Endothelial cell of umbilical vein (primary cell): ENCODE results near the gene CLCA1. TPM values are rescaled to one million over a fixed set of nuclear protein-coding genes. Genes with fewer than 3 reads are reported as not detected.

Source experiments
- BruUV-seq: library from RNA; stranded (reverse); fragments of 400-500 nt; replicated peaks from 2 replicates; lab custom pipeline; 2021; lab: Mats Ljungman, UMichigan
- CTCF ChIA-PET: fragments of 300-600, 350-600 bp; sonication (Branson Sonifier 250); formaldehyde crosslinking; loops from one replicate; lab custom pipeline; 2021; ENCODE audit warnings: antibody characterized with exemption, inconsistent platforms; lab: Charles Lee
- POLR2A ChIA-PET: fragments of 300-600, 350-600 bp; sonication (Branson Sonifier 250); formaldehyde crosslinking; loops from one replicate; lab custom pipeline; 2021; ENCODE audit warnings: antibody characterized with exemption, inconsistent platforms; lab: Charles Lee
- DNase-seq: peaks from one replicate; pipeline ENCODE4 v3.0.0-alpha.2; 2011; ENCODE audit warnings: low read depth, low spot score
- FAIRE-seq: peaks from 2 replicates; lab custom pipeline; 2011; peaks lifted over from hg19 to GRCh38; lab: Jason Lieb, UNC
- H2AFZ ChIP-seq: 2 replicates; pipeline ENCODE4 v1.6.0; 2012; ENCODE audit warnings: low read depth, low read length, control low read depth, inconsistent platforms
- H3K27ac ChIP-seq: 2 replicates; pipeline ENCODE4 v1.5.1; 2011; ENCODE audit warnings: low read depth, mild to moderate bottlenecking, control low read depth, low read length, moderate library complexity; ENCODE audit not compliant: insufficient read depth
- H3K27me3 ChIP-seq, 2 experiments: 2 replicates each; pipeline versions ENCODE4 v1.6.0 to v1.6.1; 2011; ENCODE audit warnings: low read length in 2 of 2, mixed read lengths in 1 of 2; ENCODE audit not compliant: control insufficient read depth in 2 of 2, insufficient read depth in 2 of 2
- H3K36me3 ChIP-seq, 2 experiments: 2 replicates in 1 of 2; 3 replicates in 1 of 2; pipeline ENCODE4 v1.5.1; 2011; ENCODE audit warnings: low read length in 2 of 2, mild to moderate bottlenecking in 1 of 2, moderate library complexity in 1 of 2; ENCODE audit not compliant: control insufficient read depth in 2 of 2, insufficient read depth in 2 of 2; ENCODE audit errors: extremely low read depth in 1 of 2
- H3K4me1 ChIP-seq: 3 replicates; pipeline ENCODE4 v1.5.1; 2011; ENCODE audit warnings: mild to moderate bottlenecking, low read length; ENCODE audit not compliant: control insufficient read depth, insufficient read depth; ENCODE audit errors: extremely low read depth
- H3K4me2 ChIP-seq: 2 replicates; pipeline ENCODE4 v1.6.1; 2011; ENCODE audit warnings: low read length, control low read depth, mixed read lengths; ENCODE audit not compliant: insufficient read depth
- H3K4me3 ChIP-seq, 3 experiments: fragments of 200-600 bp in 1 of 3; sonication (generic), shearing (Covaris generic) in 1 of 3; replicated peaks in 1 of 3; 2 replicates each; pipeline ENCODE4 v1.5.1; 2011 to 2016; ENCODE audit warnings: control low read depth in 3 of 3, low read length in 3 of 3, mild to moderate bottlenecking in 2 of 3, inconsistent platforms in 1 of 3, low read depth in 1 of 3, moderate library complexity in 1 of 3; ENCODE audit not compliant: insufficient read depth in 1 of 3
- H3K79me2 ChIP-seq: 2 replicates; pipeline ENCODE4 v1.6.0; 2012; ENCODE audit warnings: low read length, inconsistent platforms; ENCODE audit not compliant: control insufficient read depth, insufficient read depth
- H3K9ac ChIP-seq: replicated peaks from 2 replicates; pipeline ENCODE3; 2011; ENCODE audit warnings: low read length, control low read depth; ENCODE audit not compliant: insufficient read depth; ENCODE audit errors: extremely low read depth
- H3K9me1 ChIP-seq: replicated peaks from 3 replicates; pipeline ENCODE4 v1.6.0; 2011; ENCODE audit warnings: mild to moderate bottlenecking, low read length; ENCODE audit not compliant: control insufficient read depth, insufficient read depth; ENCODE audit errors: extremely low read depth
- H3K9me3 ChIP-seq: replicated peaks from 2 replicates; pipeline ENCODE4 v1.5.1; 2012; ENCODE audit warnings: low read length, inconsistent platforms; ENCODE audit not compliant: control insufficient read depth, insufficient read depth
- H4K20me1 ChIP-seq: replicated peaks from 2 replicates; pipeline ENCODE3; 2011; ENCODE audit warnings: mild to moderate bottlenecking, low read length; ENCODE audit not compliant: control insufficient read depth, insufficient read depth; ENCODE audit errors: extremely low read depth
- EZH2 ChIP-seq: IDR thresholded peaks from 2 replicates; pipeline ENCODE4 v1.6.1; 2012; ENCODE audit warnings: borderline replicate concordance, low read depth, mild to moderate bottlenecking, moderate library complexity, low read length, inconsistent platforms; ENCODE audit not compliant: severe bottlenecking
- FOS ChIP-seq: IDR thresholded peaks from 2 replicates; pipeline ENCODE4 v1.6.1; 2011; ENCODE audit warnings: mild to moderate bottlenecking, low read length, moderate library complexity, borderline replicate concordance; ENCODE audit not compliant: insufficient read depth
- GATA2 ChIP-seq: IDR thresholded peaks from 2 replicates; pipeline ENCODE4 v1.7.0; 2011; ENCODE audit warnings: low read depth, mild to moderate bottlenecking, moderate library complexity, mixed read lengths, low read length; ENCODE audit not compliant: insufficient read length, insufficient read depth
- JUN ChIP-seq: IDR thresholded peaks from 2 replicates; pipeline ENCODE4 v1.6.1; 2011; ENCODE audit warnings: borderline replicate concordance, low read depth; ENCODE audit not compliant: insufficient read length, insufficient read depth
- MAX ChIP-seq: IDR thresholded peaks from 2 replicates; pipeline ENCODE4 v1.6.1; 2011; ENCODE audit not compliant: insufficient read depth, insufficient read length
- MYC ChIP-seq: IDR thresholded peaks from one replicate; pipeline ENCODE4 v1.6.1; 2011; ENCODE audit warnings: mild to moderate bottlenecking, low read depth, low read length
- POLR2A ChIP-seq: IDR thresholded peaks from 2 replicates; pipeline ENCODE4 v1.6.1; 2012; ENCODE audit warnings: low read depth, mild to moderate bottlenecking, control low read depth, low read length
- POLR2AphosphoS5 ChIP-seq: IDR thresholded peaks from 2 replicates; pipeline ENCODE4 v1.6.1; 2012; ENCODE audit warnings: low read depth, mild to moderate bottlenecking, control low read depth, low read length, moderate library complexity; ENCODE audit not compliant: insufficient read depth
- dilution Hi-C: fragments of 300-500 bp; cut with MboI; formaldehyde crosslinking; loops from one replicate; pipeline ENCODE4 v1.15.0; 2019; ENCODE audit warnings: low sequenced_read_pairs; ENCODE audit not compliant: extremely low pct_ligation_motif_present
- intact Hi-C: fragments of 100-400 bp; cut with micrococcal nuclease; formaldehyde crosslinking; loops from one replicate; pipeline ENCODE4 v1.10.0; 2022
- polyA plus RNA-seq, 4 experiments: library from polyadenylated mRNA; depleted of rRNA in 3 of 4; stranded (reverse) in 3 of 4; unstranded in 1 of 4; fragments of >200 nt; gene quantifications; 2 replicates each; pipeline versions ENCODE4 v1.2.1 to v1.2.3, GENCODE V29; 2011 to 2012; ENCODE audit warnings: missing spikeins in 1 of 4
- total RNA-seq: library from RNA; stranded (reverse); gene quantifications from 2 replicates; pipeline ENCODE4 v1.2.3, GENCODE V29; 2021
- TF ChIP-seq, protein P1 (sequence below), 2 donors: IDR thresholded peaks; 1 replicate in 1 of 2; 2 replicates in 1 of 2; pipeline ENCODE4 v1.5.1; 2011; ENCODE audit warnings: low read length in 2 of 2, mild to moderate bottlenecking in 2 of 2, moderate library complexity in 2 of 2, control low read depth in 1 of 2, inconsistent platforms in 1 of 2, low read depth in 1 of 2; ENCODE audit not compliant: insufficient read depth in 1 of 2; ENCODE audit errors: extremely low read depth in 1 of 2

CLCA1 gene
- total and polyA plus RNA-seq, 2 donors (not counting 3 experiments of a cell fraction or from before 2014, with no cell fraction given): not detected

- TF ChIP-seq GATA2 (no peak), MYC (no peak)
- peaks cover 0 to 3% of the 10 kb centered on the region in 2 experiments for H3K27me3 ChIP-seq
- no peak overlapping the region for H3K27ac ChIP-seq
- no peaks in the 10 kb centered on the region for H4K20me1 ChIP-seq
- H3K4me2 ChIP-seq: no peak overlapping the region
- no peak overlapping the region for H3K4me3 ChIP-seq
- ChIA-PET POLR2A (no interaction called here), CTCF (interaction anchor here (1.0 to 9.9 kb wide), 10 partner anchors 10 to 237 kb away, joined by 3 to 85 read pairs (median 3); no protein-coding TSS in a partner anchor)
- DNase-seq (no peak), FAIRE-seq (no peak)
- intact Hi-C loops: loop anchor here (5.0 kb wide), 1 partner anchor 108 kb away; the partner anchor contains the start of gene ODF2L
- H3K79me2 ChIP-seq: no peaks in the 10 kb centered on the region
- dilution Hi-C loops: no loop called here
- H3K4me1 ChIP-seq: no peaks in the 10 kb centered on the region
- no peak overlapping the region for H2AFZ ChIP-seq
- no peaks in the 10 kb centered on the region for H3K36me3 ChIP-seq
- BruUV-seq: no TSS peak
- H3K9me3 ChIP-seq: no peaks in the 10 kb centered on the region
- no peaks in the 10 kb centered on the region for H3K9me1 ChIP-seq
- no peak overlapping the region for H3K9ac ChIP-seq
Measured at GRCh38 chr1:86504895-86505563, 36.3 kb downstream of the CLCA1 start.

GRCh38 chr1:86505564-86505902 is 36.8 kb downstream of the CLCA1 start:
- no peak overlapping the region for H3K9ac ChIP-seq
- no peaks in the 10 kb centered on the region for H4K20me1 ChIP-seq
- dilution Hi-C loops: no loop called here
- H3K27me3 ChIP-seq: peaks cover 0 to 3% of the 10 kb centered on the region in 2 experiments
- intact Hi-C loops: no loop called here
- H3K27ac ChIP-seq: no peak overlapping the region
- no peaks in the 10 kb centered on the region for H3K79me2 ChIP-seq
- POLR2A ChIA-PET: no interaction called here
- no peaks in the 10 kb centered on the region for H3K9me1 ChIP-seq
- no peak for TF ChIP-seq MYC
- no peak for TF ChIP-seq MAX
- TF ChIP-seq JUN: no peak
- no peak for TF ChIP-seq POLR2A
- TF ChIP-seq FOS: no peak
- TF ChIP-seq POLR2AphosphoS5: no peak
- TF ChIP-seq EZH2: no peak
- TF ChIP-seq GATA2: no peak
- TF ChIP-seq, protein P1, sequence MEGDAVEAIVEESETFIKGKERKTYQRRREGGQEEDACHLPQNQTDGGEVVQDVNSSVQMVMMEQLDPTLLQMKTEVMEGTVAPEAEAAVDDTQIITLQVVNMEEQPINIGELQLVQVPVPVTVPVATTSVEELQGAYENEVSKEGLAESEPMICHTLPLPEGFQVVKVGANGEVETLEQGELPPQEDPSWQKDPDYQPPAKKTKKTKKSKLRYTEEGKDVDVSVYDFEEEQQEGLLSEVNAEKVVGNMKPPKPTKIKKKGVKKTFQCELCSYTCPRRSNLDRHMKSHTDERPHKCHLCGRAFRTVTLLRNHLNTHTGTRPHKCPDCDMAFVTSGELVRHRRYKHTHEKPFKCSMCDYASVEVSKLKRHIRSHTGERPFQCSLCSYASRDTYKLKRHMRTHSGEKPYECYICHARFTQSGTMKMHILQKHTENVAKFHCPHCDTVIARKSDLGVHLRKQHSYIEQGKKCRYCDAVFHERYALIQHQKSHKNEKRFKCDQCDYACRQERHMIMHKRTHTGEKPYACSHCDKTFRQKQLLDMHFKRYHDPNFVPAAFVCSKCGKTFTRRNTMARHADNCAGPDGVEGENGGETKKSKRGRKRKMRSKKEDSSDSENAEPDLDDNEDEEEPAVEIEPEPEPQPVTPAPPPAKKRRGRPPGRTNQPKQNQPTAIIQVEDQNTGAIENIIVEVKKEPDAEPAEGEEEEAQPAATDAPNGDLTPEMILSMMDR (IDR thresholded peaks at IDR 0.05; ENCODE audit: extremely low read depth in 1 of 2, insufficient read depth in 1 of 2, low read depth in 1 of 2, low read length in 2 of 2): no peak
- H3K4me1 ChIP-seq: no peaks in the 10 kb centered on the region
- no peaks in the 10 kb centered on the region for H3K9me3 ChIP-seq
- CTCF ChIA-PET: interaction anchor here (1.1 to 9.9 kb wide), 6 partner anchors 10 to 126 kb away, joined by 3 to 85 read pairs (median 4); no protein-coding TSS in a partner anchor
- no peak overlapping the region for H3K4me3 ChIP-seq
- no peak overlapping the region for H3K4me2 ChIP-seq
- FAIRE-seq: no peak
- no TSS peak for BruUV-seq
- H2AFZ ChIP-seq: no peak overlapping the region
- no peaks in the 10 kb centered on the region for H3K36me3 ChIP-seq
- DNase-seq: no peak
